ENCODE results near the gene TMEM135.

TMEM135 gene

DNA sequence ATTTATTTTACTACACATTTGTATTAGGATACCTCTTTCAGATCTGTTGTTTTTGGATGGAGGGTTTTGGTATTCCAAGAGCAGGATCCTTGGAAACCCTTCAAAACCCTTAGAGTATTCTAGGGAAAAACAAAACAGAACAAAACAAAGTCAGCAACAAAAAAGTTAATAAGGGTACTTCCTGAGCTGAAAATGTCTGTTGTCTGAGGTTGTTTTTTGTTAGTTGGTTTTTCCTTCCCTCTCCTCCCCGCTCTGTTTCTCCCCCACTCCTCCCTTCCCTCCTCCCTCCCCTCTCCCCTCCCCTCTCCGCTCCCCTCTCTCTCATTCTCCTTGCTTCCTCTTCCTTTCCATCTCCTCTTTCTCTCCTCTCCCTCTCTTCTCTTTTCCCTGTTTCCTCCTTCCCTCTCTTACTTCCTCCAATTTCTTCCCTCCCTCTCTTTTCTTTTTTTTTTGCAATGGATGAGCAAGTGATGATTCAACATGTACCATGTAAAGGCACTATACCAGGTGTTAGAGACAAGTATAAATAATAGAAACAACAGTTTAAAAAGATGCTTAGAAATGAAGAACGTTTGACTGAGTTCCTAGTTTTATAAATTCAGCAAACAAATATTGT, 160.6 kb downstream of the TMEM135 start:
- Mint-ChIP-seq H3K27me3 (no peaks in the 10 kb centered on the region), H3K36me3 (peaks cover 19% of the 10 kb centered on the region), H3K4me3 (no peak overlapping the region), H3K9me3 (ENCODE audit: low read depth) (no peaks in the 10 kb centered on the region), H3K4me1 (ENCODE audit: low read depth) (no peaks in the 10 kb centered on the region), H3K27ac (no peak overlapping the region)

DNA sequence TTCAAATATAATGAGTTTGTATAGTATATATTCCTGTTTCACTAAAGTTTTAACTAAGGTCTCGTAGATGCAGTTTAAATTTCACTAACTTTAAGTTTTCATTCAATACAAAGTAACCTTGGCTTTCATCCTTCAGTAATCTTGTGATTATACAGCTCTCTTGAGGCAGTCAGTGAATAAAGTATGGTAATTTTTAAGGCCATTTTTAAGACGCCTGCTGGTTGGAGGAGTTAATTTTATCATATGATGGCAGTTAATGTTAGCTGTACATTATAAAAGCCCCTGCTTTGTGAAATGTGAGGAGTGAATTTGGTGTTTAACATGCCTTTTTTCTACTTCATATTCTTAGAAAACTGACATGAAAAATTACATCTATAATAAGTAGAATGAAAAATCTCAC, 163.6 kb downstream of the TMEM135 start:
- Mint-ChIP-seq H3K4me3 (no peak overlapping the region), H3K27me3 (no peaks in the 10 kb centered on the region), H3K27ac (no peak overlapping the region)

DNA sequence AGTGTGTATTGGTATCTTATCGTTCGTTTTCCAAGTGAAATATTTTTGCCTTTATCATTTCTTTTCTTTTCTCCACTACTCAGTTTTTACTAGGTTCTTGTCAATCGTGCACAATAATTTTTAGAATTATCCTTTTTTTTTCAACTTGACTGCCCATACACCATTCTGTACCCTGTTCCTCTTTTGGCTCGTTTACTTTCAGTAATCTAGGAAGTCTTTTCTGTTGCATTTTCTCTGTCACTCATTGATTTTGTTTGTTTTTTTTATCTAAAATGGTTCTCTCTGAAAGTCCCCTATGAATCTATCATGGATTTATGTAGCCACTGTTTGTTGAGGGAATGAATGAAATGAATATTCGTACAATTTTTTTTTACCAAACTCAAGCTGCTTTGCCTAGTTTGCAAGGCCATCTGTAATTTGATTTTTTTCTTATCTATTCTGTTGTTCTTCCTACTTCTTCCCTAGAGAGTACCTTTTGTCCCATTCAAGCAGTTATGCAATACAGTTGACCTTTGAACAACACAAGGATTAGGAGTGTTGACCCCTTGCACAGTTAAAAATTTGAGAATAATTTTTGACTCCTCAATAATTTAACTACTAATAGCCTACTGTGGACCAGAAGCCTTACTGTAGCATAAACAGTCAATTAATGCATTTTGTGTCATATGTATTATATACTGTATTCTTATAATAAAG, 166.3 kb downstream of the TMEM135 start:
- Mint-ChIP-seq H3K27me3 (no peaks in the 10 kb centered on the region), H3K27ac (no peak overlapping the region), H3K36me3 (peaks cover 28% of the 10 kb centered on the region), H3K4me1 (ENCODE audit: low read depth) (no peaks in the 10 kb centered on the region), H3K9me3 (ENCODE audit: low read depth) (peaks cover 6% of the 10 kb centered on the region), H3K4me3 (no peak overlapping the region)

More for the DNA sequence above, 163.6 kb downstream of the TMEM135 start:
- peaks cover 27% of the 10 kb centered on the region for H3K36me3 Mint-ChIP-seq
- H3K4me1 Mint-ChIP-seq (ENCODE audit: low read depth), result no peaks in the 10 kb centered on the region
- H3K9me3 Mint-ChIP-seq (ENCODE audit: low read depth), result peaks cover 6% of the 10 kb centered on the region

DNA sequence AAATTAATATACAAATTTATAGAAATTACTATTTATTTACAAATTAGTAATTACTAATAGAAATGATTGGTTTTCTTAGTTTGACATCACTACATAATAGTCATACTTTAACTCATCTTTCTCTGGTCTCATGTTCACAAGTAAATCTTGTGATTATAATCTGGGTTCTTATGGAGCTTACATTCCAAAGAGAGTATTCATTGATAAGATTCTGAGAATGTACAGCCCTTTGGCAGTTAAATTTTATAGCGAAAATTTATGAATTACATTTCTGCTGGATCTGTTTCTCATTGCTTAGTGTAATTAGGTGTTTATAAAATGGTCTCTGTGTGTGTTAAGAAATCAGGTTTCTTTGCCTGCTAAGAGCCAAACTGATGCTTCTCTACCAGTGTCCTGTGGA, 175.2 kb downstream of the TMEM135 start:
- H3K4me3 Mint-ChIP-seq, result no peak overlapping the region
- peaks cover 7% of the 10 kb centered on the region for H3K4me1 Mint-ChIP-seq (ENCODE audit: low read depth)
- peaks cover 3% of the 10 kb centered on the region for H3K36me3 Mint-ChIP-seq
- no peaks in the 10 kb centered on the region for H3K27me3 Mint-ChIP-seq
- no peaks in the 10 kb centered on the region for H3K9me3 Mint-ChIP-seq (ENCODE audit: low read depth)
- H3K27ac Mint-ChIP-seq, result no peak overlapping the region

DNA sequence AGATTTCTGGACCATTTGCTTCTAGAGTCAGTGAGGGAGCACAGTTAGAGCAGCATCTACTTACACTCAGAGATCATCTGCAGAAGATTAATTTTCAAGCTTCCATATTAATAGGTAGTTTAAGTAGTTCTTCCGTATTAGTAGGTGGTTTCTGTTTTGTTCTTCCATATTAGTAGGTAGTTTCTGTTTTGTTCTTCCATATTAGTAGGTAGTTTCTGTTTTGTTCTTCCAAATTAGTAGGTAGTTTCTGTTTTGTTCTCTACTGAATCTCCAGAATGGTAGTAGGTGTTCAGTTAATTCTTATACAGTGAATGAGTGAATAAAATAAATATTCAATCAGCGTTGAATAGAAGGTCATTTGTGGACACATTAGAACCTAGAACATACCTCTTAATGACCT, 175.7 kb downstream of the TMEM135 start:
- Mint-ChIP-seq H3K4me1 (ENCODE audit: low read depth) (peaks cover 8% of the 10 kb centered on the region), H3K9me3 (ENCODE audit: low read depth) (no peaks in the 10 kb centered on the region), H3K27me3 (no peaks in the 10 kb centered on the region), H3K4me3 (no peak overlapping the region), H3K36me3 (no peaks in the 10 kb centered on the region), H3K27ac (no peak overlapping the region)

DNA sequence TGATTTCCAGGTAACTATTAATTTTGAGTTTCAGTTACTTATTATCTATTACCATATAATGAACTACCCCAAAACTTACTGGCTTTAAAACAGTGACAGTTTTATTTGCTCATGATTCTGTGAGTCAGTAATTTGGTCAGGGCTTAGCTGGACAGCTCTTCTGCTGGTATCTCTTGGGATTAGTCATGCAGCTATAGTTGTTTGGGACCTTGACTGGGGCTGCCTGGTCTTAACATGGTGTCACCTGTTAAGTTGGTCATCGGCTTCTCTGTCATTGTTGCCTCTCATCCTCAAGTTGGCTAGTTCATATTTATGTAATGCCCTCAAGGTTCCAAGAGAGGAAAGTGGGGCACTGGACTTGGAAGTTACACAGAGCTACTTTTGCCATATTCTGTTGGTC, 177.5 kb downstream of the TMEM135 start:
- Mint-ChIP-seq H3K27me3 (no peaks in the 10 kb centered on the region), H3K36me3 (no peaks in the 10 kb centered on the region), H3K9me3 (ENCODE audit: low read depth) (no peaks in the 10 kb centered on the region)

DNA sequence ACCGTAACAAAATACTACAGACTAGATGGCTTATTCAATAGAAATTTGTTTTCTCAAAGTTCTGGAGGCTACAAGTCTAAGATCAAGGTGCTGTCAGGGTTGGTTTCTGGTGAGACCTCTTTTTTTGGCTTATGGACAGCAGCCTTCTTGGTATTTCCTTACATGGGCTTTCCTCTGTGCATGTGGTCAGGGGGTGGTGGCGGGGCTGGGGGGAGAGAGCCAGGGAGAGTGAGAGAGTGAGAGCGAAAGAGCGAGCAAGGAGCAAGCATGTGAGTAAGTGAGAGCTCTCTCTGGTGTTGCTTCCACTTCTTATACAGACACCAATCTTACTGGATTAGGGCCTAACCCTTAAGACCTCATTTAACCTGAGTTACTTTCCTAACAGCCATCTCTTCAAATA, 181.5 kb downstream of the TMEM135 start:
- Mint-ChIP-seq H3K27ac (no peak overlapping the region), H3K36me3 (no peaks in the 10 kb centered on the region), H3K4me3 (no peak overlapping the region), H3K9me3 (ENCODE audit: low read depth) (no peaks in the 10 kb centered on the region), H3K27me3 (no peaks in the 10 kb centered on the region), H3K4me1 (ENCODE audit: low read depth) (peaks cover 1% of the 10 kb centered on the region)

More for the DNA sequence above, 177.5 kb downstream of the TMEM135 start:
- no peak overlapping the region for H3K4me3 Mint-ChIP-seq
- H3K4me1 Mint-ChIP-seq (ENCODE audit: low read depth), result peaks cover 8% of the 10 kb centered on the region
- H3K27ac Mint-ChIP-seq, result no peak overlapping the region

DNA sequence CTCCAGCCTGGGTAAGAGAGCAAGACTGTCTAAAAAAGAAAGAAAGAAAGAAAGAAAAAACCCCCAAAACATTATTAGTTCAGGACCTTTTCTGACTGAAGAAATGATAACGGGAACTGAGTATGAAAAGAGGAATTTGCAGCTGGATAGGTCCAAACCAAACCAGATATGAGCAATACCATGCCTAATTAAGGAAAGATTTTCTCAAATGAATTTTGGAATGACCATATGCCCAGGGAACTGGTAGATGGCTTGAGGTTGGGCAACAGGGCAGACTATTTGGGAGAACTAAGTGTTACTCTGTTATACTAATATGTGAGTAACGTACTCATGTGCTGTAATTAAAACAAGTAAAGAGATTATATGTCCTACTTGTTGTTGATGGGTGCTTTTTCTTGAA, 186.1 kb downstream of the TMEM135 start:
- no peaks in the 10 kb centered on the region for H3K27me3 Mint-ChIP-seq
- H3K9me3 Mint-ChIP-seq (ENCODE audit: low read depth), result peaks cover 4% of the 10 kb centered on the region
- peaks cover 5% of the 10 kb centered on the region for H3K36me3 Mint-ChIP-seq
- no peak overlapping the region for H3K27ac Mint-ChIP-seq
- H3K4me3 Mint-ChIP-seq, result no peak overlapping the region
- H3K4me1 Mint-ChIP-seq (ENCODE audit: low read depth), result no peaks in the 10 kb centered on the region

DNA sequence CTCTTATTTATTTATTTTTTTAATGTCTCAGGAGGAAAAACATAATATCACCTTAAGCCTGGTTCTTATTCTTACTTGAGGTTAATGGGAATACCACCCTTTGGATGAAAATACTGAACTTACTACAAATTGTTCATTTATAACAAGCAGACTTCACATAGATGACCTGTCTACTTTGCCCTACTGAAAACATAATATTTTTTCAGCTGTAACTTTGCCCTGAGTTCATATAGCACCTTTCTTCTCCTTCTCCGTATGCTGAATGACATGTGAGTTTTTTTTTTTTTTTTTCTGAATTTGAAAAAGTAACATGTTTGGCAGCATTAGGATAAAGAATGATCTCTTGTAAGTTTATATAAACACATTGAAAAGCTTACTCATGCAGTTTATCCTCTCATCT, 186.8 kb downstream of the TMEM135 start:
- Mint-ChIP-seq H3K4me3 (no peak overlapping the region), H3K27me3 (no peaks in the 10 kb centered on the region), H3K9me3 (ENCODE audit: low read depth) (peaks cover 4% of the 10 kb centered on the region), H3K36me3 (peaks cover 8% of the 10 kb centered on the region), H3K27ac (no peak overlapping the region), H3K4me1 (ENCODE audit: low read depth) (no peaks in the 10 kb centered on the region)

DNA sequence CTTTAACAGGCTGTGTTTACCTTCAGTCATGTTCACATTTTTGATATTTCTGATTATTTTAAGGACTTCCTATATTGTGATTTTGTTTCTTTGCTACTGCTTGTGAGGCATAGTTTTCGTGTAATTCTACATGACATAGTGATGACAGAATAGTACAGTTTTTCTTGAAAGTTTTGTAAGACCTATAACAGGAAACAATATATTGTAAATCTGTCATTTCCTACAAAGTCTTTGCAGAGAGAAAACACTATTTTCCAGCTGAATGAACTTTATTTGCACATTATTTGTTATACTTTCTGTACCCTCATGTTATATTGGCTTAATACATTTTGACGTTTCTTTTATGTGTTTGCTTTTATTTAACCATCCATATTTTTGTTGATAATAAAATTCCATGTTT, 191.1 kb downstream of the TMEM135 start:
- Mint-ChIP-seq H3K4me1 (ENCODE audit: low read depth) (no peaks in the 10 kb centered on the region), H3K9me3 (ENCODE audit: low read depth) (peaks cover 13% of the 10 kb centered on the region), H3K27me3 (no peaks in the 10 kb centered on the region), H3K4me3 (no peak overlapping the region), H3K27ac (no peak overlapping the region), H3K36me3 (peaks cover 21% of the 10 kb centered on the region)

DNA sequence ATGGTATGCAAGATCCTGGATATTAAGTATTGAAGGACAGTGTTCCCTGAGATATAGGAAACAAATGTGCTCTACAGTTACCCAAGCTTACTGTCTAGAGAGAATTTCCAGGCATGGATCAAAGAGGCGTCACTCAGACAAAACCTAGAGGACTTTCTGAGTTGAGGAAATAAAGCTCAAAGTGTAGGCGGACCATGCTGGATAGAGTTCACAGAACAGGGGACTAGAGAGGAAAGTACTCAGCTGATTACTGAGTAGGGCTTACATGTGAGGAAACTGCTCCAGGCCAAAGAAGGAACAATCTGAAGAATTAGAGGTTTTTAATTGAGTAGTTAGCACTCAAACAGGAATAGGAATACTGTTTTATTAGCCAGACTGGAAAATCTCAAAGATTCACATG, 193.3 kb downstream of the TMEM135 start:
- H3K27ac Mint-ChIP-seq, result no peak overlapping the region
- H3K36me3 Mint-ChIP-seq, result peaks cover 21% of the 10 kb centered on the region
- H3K4me1 Mint-ChIP-seq (ENCODE audit: low read depth), result no peaks in the 10 kb centered on the region
- peaks cover 13% of the 10 kb centered on the region for H3K9me3 Mint-ChIP-seq (ENCODE audit: low read depth)
- H3K4me3 Mint-ChIP-seq, result no peak overlapping the region
- H3K27me3 Mint-ChIP-seq, result no peaks in the 10 kb centered on the region

DNA sequence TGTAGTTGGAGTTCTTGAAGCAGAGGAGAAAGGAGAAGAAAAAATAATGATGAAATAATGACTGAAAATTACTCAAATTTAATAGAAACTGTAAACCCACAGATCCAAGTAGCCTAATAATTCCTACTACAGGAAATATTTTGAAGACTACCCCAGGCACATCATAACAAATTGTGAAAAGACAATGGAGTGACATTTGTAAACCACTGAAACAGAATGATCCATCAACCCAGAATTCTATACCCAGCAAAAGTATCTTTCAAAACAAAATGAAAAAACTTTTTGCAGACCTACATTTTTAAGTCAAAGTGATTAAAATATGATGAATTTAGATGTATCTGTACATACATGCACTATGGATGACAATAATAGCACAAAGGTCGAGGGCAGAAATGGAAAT, 194.6 kb downstream of the TMEM135 start:
- H3K9me3 Mint-ChIP-seq (ENCODE audit: low read depth), result peaks cover 13% of the 10 kb centered on the region
- H3K36me3 Mint-ChIP-seq, result peaks cover 21% of the 10 kb centered on the region
- no peaks in the 10 kb centered on the region for H3K4me1 Mint-ChIP-seq (ENCODE audit: low read depth)
- H3K27me3 Mint-ChIP-seq, result no peaks in the 10 kb centered on the region
- H3K4me3 Mint-ChIP-seq, result no peak overlapping the region
- H3K27ac Mint-ChIP-seq, result no peak overlapping the region

DNA sequence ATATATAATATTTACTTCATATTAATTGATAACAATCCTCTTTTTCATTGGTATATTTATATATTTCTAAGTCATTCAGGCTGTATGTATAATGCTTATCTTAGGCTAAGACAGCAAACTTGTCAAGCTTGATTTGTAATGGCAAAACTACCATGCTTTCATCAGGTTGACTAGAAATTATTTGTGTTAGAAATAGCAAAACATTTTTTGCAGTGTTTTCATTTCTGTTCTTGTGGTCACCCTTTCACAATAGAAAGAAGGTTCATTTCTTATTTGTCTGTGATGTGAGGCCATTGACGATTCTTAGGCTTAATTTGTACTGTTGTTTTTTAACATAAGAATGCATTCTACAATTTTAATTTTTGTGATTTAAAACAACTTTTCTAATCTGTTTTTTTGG, 197.6 kb downstream of the TMEM135 start:
- H3K36me3 Mint-ChIP-seq, result peaks cover 19% of the 10 kb centered on the region
- no peaks in the 10 kb centered on the region for H3K4me1 Mint-ChIP-seq (ENCODE audit: low read depth)
- H3K27ac Mint-ChIP-seq, result no peak overlapping the region
- peaks cover 9% of the 10 kb centered on the region for H3K9me3 Mint-ChIP-seq (ENCODE audit: low read depth)
- no peak overlapping the region for H3K4me3 Mint-ChIP-seq
- H3K27me3 Mint-ChIP-seq, result no peaks in the 10 kb centered on the region

DNA sequence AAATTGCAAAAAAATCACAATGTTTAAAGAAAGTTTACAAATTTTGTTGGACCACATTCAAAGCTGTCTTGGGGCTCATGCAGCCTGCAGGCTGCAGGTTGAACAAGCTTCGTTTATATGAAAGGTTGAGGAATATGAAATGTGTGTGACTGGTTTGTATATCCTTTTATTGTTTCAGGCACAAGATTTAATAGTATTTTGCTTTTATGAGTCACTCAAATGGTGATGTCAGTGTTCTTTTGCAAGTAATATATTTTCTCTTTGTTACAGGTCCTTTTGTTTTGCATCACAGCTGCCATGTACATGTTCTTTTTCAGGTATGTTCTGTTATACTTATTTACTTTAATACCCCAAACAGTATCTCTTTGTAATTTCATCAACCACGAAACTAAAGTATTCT, 198.6 kb downstream of the TMEM135 start:
- H3K36me3 Mint-ChIP-seq, result peaks cover 18% of the 10 kb centered on the region
- H3K27me3 Mint-ChIP-seq, result no peaks in the 10 kb centered on the region
- H3K4me1 Mint-ChIP-seq (ENCODE audit: low read depth), result no peaks in the 10 kb centered on the region
- H3K4me3 Mint-ChIP-seq, result no peak overlapping the region
- H3K9me3 Mint-ChIP-seq (ENCODE audit: low read depth), result peaks cover 4% of the 10 kb centered on the region
- no peak overlapping the region for H3K27ac Mint-ChIP-seq

DNA sequence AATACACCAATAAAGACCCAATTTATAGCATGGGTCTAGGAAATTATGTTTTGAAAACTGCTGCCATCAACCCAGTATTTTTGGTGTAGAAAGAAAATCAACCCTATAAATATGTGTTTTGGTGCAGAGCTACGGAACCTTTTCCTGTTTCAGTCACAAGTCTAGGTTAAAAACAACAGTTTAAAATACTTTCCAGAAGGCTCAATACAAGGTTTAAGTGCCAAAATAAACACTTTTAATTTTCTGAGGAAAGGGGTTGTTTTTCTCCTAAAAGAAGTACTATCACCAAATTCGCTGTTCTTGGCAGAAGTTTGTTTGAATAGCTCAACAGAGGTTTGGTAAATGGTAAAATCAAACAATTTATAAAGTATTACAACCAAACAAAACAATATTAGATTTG, 201.3 kb downstream of the TMEM135 start:
- Mint-ChIP-seq H3K4me1 (ENCODE audit: low read depth) (no peaks in the 10 kb centered on the region), H3K27ac (no peak overlapping the region), H3K27me3 (no peaks in the 10 kb centered on the region), H3K4me3 (no peak overlapping the region), H3K9me3 (ENCODE audit: low read depth) (no peaks in the 10 kb centered on the region), H3K36me3 (peaks cover 12% of the 10 kb centered on the region)

DNA sequence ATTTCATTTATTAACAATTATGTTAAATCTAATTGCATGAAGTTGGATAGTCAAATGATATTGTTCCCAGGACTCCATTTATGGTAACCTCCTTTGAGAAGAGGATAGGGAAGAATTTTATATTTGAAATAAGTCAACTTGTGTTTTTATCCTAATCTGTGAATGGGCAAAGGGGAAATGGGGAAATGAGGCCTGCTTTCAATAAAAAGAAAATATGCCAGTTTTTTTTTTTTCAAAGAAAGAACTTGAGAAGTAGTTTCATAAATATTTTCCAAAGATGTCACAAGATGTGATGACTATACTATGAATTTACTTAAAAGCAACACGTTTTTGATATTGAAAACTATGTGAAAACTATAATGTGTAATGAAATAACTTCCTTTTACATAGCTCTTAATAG, 201.8 kb downstream of the TMEM135 start:
- H3K27me3 Mint-ChIP-seq, result no peaks in the 10 kb centered on the region
- no peak overlapping the region for H3K27ac Mint-ChIP-seq
- H3K9me3 Mint-ChIP-seq (ENCODE audit: low read depth), result no peaks in the 10 kb centered on the region
- H3K36me3 Mint-ChIP-seq, result peaks cover 12% of the 10 kb centered on the region
- H3K4me1 Mint-ChIP-seq (ENCODE audit: low read depth), result no peaks in the 10 kb centered on the region
- H3K4me3 Mint-ChIP-seq, result no peak overlapping the region

All from activated naive CD8-positive, alpha-beta T cell (primary cell).